PFSK-1 (cell line): Measurements from ENCODE around the gene ZBTB26.

Experiments
- FOXP2 ChIP-seq: optimal IDR thresholded peaks from 2 replicates; pipeline ENCODE3; 2011; ENCODE audit warnings: borderline replicate concordance, control low read depth, inconsistent platforms; ENCODE audit not compliant: insufficient read depth; ENCODE audit errors: extremely low read length, extremely low read depth
- POLR2AphosphoS5 ChIP-seq: IDR thresholded peaks from 2 replicates; pipeline ENCODE4 v1.6.1; 2012; ENCODE audit warnings: low read depth, mild to moderate bottlenecking, control low read depth, low read length, moderate library complexity
- SIN3A ChIP-seq: IDR thresholded peaks from 2 replicates; pipeline ENCODE4 v1.6.1; 2012; ENCODE audit warnings: mild to moderate bottlenecking, low read length, moderate library complexity, borderline replicate concordance; ENCODE audit not compliant: insufficient read depth
- TAF1 ChIP-seq: IDR thresholded peaks from 2 replicates; pipeline ENCODE4 v1.6.1; 2012; ENCODE audit warnings: low read length, control low read depth, borderline replicate concordance; ENCODE audit not compliant: insufficient read depth
- TF ChIP-seq, protein P1 (sequence below), 2 experiments: IDR thresholded peaks; 2 replicates each; pipeline versions ENCODE4 v1.6.1 to v1.8.0; 2011 to 2012; ENCODE audit warnings: low read depth in 2 of 2, low read length in 2 of 2, control low read depth in 1 of 2, inconsistent platforms in 1 of 2, mild to moderate bottlenecking in 1 of 2, moderate library complexity in 1 of 2; ENCODE audit not compliant: insufficient read depth in 1 of 2

DNA sequence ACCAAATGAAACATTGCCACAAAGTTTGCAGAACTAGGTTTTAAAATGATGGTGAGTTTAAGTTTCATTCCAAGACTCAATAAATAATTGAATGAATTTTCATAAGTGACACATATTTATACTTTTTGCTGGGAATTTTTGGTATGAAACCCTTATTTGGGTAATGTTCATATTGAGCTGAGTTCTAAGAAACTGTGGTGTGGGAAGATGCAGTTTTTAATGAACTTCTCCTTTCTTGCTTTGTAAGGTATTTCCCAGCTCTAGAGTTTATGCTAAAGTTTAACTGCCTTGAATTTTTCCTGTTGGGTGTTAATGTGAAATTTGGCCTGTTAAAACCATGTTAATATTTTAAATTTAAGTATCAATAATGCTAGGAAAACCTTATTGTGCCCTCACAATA is 24.6 kb upstream of the ZBTB26 start:
- no peak for TF ChIP-seq TAF1
- TF ChIP-seq POLR2AphosphoS5 = no peak
- TF ChIP-seq, protein P1, sequence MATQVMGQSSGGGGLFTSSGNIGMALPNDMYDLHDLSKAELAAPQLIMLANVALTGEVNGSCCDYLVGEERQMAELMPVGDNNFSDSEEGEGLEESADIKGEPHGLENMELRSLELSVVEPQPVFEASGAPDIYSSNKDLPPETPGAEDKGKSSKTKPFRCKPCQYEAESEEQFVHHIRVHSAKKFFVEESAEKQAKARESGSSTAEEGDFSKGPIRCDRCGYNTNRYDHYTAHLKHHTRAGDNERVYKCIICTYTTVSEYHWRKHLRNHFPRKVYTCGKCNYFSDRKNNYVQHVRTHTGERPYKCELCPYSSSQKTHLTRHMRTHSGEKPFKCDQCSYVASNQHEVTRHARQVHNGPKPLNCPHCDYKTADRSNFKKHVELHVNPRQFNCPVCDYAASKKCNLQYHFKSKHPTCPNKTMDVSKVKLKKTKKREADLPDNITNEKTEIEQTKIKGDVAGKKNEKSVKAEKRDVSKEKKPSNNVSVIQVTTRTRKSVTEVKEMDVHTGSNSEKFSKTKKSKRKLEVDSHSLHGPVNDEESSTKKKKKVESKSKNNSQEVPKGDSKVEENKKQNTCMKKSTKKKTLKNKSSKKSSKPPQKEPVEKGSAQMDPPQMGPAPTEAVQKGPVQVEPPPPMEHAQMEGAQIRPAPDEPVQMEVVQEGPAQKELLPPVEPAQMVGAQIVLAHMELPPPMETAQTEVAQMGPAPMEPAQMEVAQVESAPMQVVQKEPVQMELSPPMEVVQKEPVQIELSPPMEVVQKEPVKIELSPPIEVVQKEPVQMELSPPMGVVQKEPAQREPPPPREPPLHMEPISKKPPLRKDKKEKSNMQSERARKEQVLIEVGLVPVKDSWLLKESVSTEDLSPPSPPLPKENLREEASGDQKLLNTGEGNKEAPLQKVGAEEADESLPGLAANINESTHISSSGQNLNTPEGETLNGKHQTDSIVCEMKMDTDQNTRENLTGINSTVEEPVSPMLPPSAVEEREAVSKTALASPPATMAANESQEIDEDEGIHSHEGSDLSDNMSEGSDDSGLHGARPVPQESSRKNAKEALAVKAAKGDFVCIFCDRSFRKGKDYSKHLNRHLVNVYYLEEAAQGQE (IDR thresholded peaks at IDR 0.05; ENCODE audit: insufficient read depth in 1 of 2, low read depth in 2 of 2, low read length in 2 of 2) = no peak
- TF ChIP-seq SIN3A = no peak
- TF ChIP-seq FOXP2 = no peak
